CD1c-positive myeloid dendritic cell (primary cell): Measurements from ENCODE around the gene BBS2.

Source experiments
- DNase-seq: peaks from one replicate; pipeline ENCODE4 v3.0.0-alpha.2; 2016; ENCODE audit errors: extremely low spot score

The BBS2 gene

GRCh38 chr16:56519459-56520250, at the start of gene BBS2:
BBS2 (minus strand) TSS chr16:56520024; CDS start chr16:56519862, 162 bp downstream.
- peak; percentile 95 for DNase-seq

GRCh38 chr16:56564793-56565477, 45.1 kb upstream of the BBS2 start, which contains the start of gene MT4:
MT4 (plus strand) TSS chr16:56565073; CDS start chr16:56565129, 56 bp downstream.
- DNase-seq, result no peak

- DNase-seq, result no peak
These were observed 41.3 kb upstream of the BBS2 start for GRCh38 chr16:56561126-56561525.

GRCh38 chr16:56560447-56560846, 40.6 kb upstream of the BBS2 start:
- no peak for DNase-seq

GRCh38 chr16:56559109-56559508, 39.3 kb upstream of the BBS2 start:
- DNase-seq, result no peak

- no peak for DNase-seq
These were observed 38.4 kb upstream of the BBS2 start for GRCh38 chr16:56558024-56558747.

GRCh38 chr16:56554441-56554840, 34.6 kb upstream of the BBS2 start:
- DNase-seq, result no peak

GRCh38 chr16:56551796-56552738, 32.2 kb upstream of the BBS2 start:
- DNase-seq, result peak; percentile 25

GRCh38 chr16:56549744-56550385, 30.0 kb upstream of the BBS2 start:
- DNase-seq, result no peak

GRCh38 chr16:56549161-56549560, 29.3 kb upstream of the BBS2 start:
- no peak for DNase-seq

- DNase-seq, result peak; percentile 6
These were observed 28.2 kb upstream of the BBS2 start for GRCh38 chr16:56547949-56548567.

- no peak for DNase-seq
These were observed 27.5 kb upstream of the BBS2 start for GRCh38 chr16:56547120-56547948.

- no peak for DNase-seq
These were observed 22.2 kb upstream of the BBS2 start for GRCh38 chr16:56542039-56542438.

- no peak for DNase-seq
These were observed 19.8 kb upstream of the BBS2 start for GRCh38 chr16:56539656-56540055.

- DNase-seq, result no peak
These were observed 18.5 kb upstream of the BBS2 start for GRCh38 chr16:56538331-56538730.

GRCh38 chr16:56534847-56535383, 15.1 kb upstream of the BBS2 start:
- no peak for DNase-seq

- DNase-seq, result no peak
These were observed 12.9 kb upstream of the BBS2 start for GRCh38 chr16:56532714-56533113.

- DNase-seq, result no peak
These were observed 11.0 kb upstream of the BBS2 start for GRCh38 chr16:56530872-56531271.

- DNase-seq, result no peak
These were observed 5.4 kb upstream of the BBS2 start for GRCh38 chr16:56525236-56525635.
